OCI-LY7 (cell line): ENCODE results near the gene EFNA5. TPM values are rescaled to one million over a fixed set of nuclear protein-coding genes. Genes with fewer than 3 reads are reported as not detected.
A peak's percentile ranks its signal among the peaks of the same experiment; 100 is the strongest.
"Not testable (repeated sequence)": the region's sequence is repeated elsewhere in the genome, so short reads cannot be mapped to it uniquely, and the experiment has no call there.

Source experiments
- BruUV-seq: library from RNA; stranded (reverse); fragments of 400-500 nt; replicated peaks from 2 replicates; lab custom pipeline; 2021; lab: Mats Ljungman, UMichigan
- CTCF ChIA-PET: fragments of 300-600 bp; sonication (Branson Sonifier 250); formaldehyde crosslinking; loops from one replicate; lab custom pipeline; 2022; ENCODE audit warnings: antibody characterized with exemption; ENCODE audit not compliant: unreplicated experiment; lab: Charles Lee
- POLR2A ChIA-PET: fragments of 300-600 bp; sonication (Branson Sonifier 250); formaldehyde crosslinking; loops from one replicate; lab custom pipeline; 2022; ENCODE audit warnings: antibody characterized with exemption; lab: Charles Lee
- DNase-seq: peaks from one replicate; pipeline ENCODE4 v3.0.0-alpha.2; 2015; ENCODE audit warnings: low spot score
- H2AFZ ChIP-seq: fragments of 200-600 bp; sonication (generic), shearing (Covaris generic); 2 replicates; pipeline ENCODE4 v1.6.1; 2014; ENCODE audit warnings: mild to moderate bottlenecking, antibody characterized with exemption, low read length, moderate library complexity
- H3K27ac ChIP-seq: fragments of 200-600 bp; sonication (generic); 2 replicates; pipeline ENCODE4 v1.5.1; 2014; ENCODE audit warnings: mixed run types, low read depth, mild to moderate bottlenecking, moderate library complexity, low read length, inconsistent platforms; ENCODE audit not compliant: poor library complexity, severe bottlenecking
- H3K36me3 ChIP-seq: fragments of 200-600 bp; sonication (generic); 2 replicates; pipeline ENCODE4 v1.6.1; 2014; ENCODE audit warnings: mild to moderate bottlenecking, antibody characterized with exemption, low read length, moderate library complexity, mixed read lengths; ENCODE audit not compliant: insufficient read depth
- H3K4me1 ChIP-seq: fragments of 200-600 bp; sonication (generic); 2 replicates; pipeline ENCODE4 v1.5.1; 2014; ENCODE audit warnings: mild to moderate bottlenecking, low read length; ENCODE audit not compliant: insufficient read depth, poor library complexity, severe bottlenecking
- H3K4me2 ChIP-seq: fragments of 200-600 bp; sonication (generic); 2 replicates; pipeline ENCODE4 v1.6.1; 2014; ENCODE audit warnings: mild to moderate bottlenecking, low read length
- H3K4me3 ChIP-seq: fragments of 200-600 bp; sonication (generic); 2 replicates; pipeline ENCODE4 v1.5.1; 2014; ENCODE audit warnings: mild to moderate bottlenecking, low read depth, low read length; ENCODE audit not compliant: poor library complexity, severe bottlenecking
- H3K79me2 ChIP-seq: fragments of 200-600 bp; sonication (generic); 2 replicates; pipeline ENCODE4 v1.6.1; 2016; ENCODE audit warnings: low read depth, mild to moderate bottlenecking, low read length, moderate library complexity, mixed read lengths; ENCODE audit not compliant: insufficient read depth
- H3K9me2 ChIP-seq: fragments of 200-600 bp; sonication (generic); 2 replicates; pipeline ENCODE4 v1.6.1; 2016; ENCODE audit warnings: mild to moderate bottlenecking, low read length, mixed read lengths; ENCODE audit not compliant: insufficient read depth
- H3K9me3 ChIP-seq: fragments of 200-600 bp; sonication (generic); 2 replicates; pipeline ENCODE4 v1.6.1; 2014; ENCODE audit warnings: mild to moderate bottlenecking, mixed run types, low read length, mixed read lengths
- H4K20me1 ChIP-seq: fragments of 200-600 bp; sonication (generic); 2 replicates; pipeline ENCODE4 v1.6.1; 2014; ENCODE audit warnings: mild to moderate bottlenecking, antibody characterized with exemption, low read length, moderate library complexity, mixed read lengths; ENCODE audit not compliant: insufficient read depth
- CTCF ChIP-seq: fragments of 200-600 bp; sonication (generic); conservative IDR thresholded peaks from 2 replicates; pipeline ENCODE4 v1.5.1; 2014; ENCODE audit warnings: mild to moderate bottlenecking, antibody characterized with exemption, low read length, moderate library complexity, mixed read lengths
- EZH2phosphoT487 ChIP-seq: fragments of 200-600 bp; sonication (generic); IDR thresholded peaks from 2 replicates; pipeline ENCODE4 v1.6.1; 2018; ENCODE audit warnings: low read depth, borderline replicate concordance, mild to moderate bottlenecking, mixed run types, antibody characterized with exemption, low read length, moderate library complexity, mixed read lengths
- intact Hi-C: fragments of 100-400 bp; cut with micrococcal nuclease; formaldehyde crosslinking; loops from one replicate; pipeline ENCODE4 v1.10.0; 2022; ENCODE audit not compliant: unreplicated experiment
- total RNA-seq, 2 experiments: library from RNA; depleted of rRNA in 1 of 2; stranded (reverse); fragments of >200 nt in 1 of 2; shearing (Covaris generic) in 1 of 2; gene quantifications; 2 replicates each; pipeline ENCODE4 v1.2.3, GENCODE V29; 2014 to 2022

Gene EFNA5
- total RNA-seq, 2 experiments from 2014 or later, result 2.1 to 3.1 TPM

GRCh38 chr5:107356891-107357290 is 313.8 kb downstream of the EFNA5 start:
- H3K9me2 ChIP-seq, result no peaks in the 10 kb centered on the region
- H3K4me2 ChIP-seq, result no peak overlapping the region
- intact Hi-C loops, result loop anchor here (5.0 kb wide), 1 partner anchor 255 kb away; no protein-coding TSS in a partner anchor
- BruUV-seq, result no TSS peak
- no peak overlapping the region for H2AFZ ChIP-seq
- H3K27ac ChIP-seq, result no peak overlapping the region
- no peak for DNase-seq
- no peak overlapping the region for H3K4me3 ChIP-seq
- TF ChIP-seq CTCF, result no peak
- TF ChIP-seq EZH2phosphoT487, result no peak
- H3K36me3 ChIP-seq, result no peaks in the 10 kb centered on the region; the same call in 1 of the 2 replicates
- H3K79me2 ChIP-seq, result no peaks in the 10 kb centered on the region
- POLR2A ChIA-PET, result interaction anchor here (0.6 to 1.9 kb wide), 3 partner anchors 27 to 213 kb away, joined by 4 to 8 read pairs (median 5); no protein-coding TSS in a partner anchor
- peaks cover 18% of the 10 kb centered on the region for H3K4me1 ChIP-seq
- CTCF ChIA-PET, result no interaction called here
- no peaks in the 10 kb centered on the region for H3K9me3 ChIP-seq
- H4K20me1 ChIP-seq, result no peaks in the 10 kb centered on the region

- Histone ChIP-seq H4K20me1 (no peaks in the 10 kb centered on the region), H3K4me3 (no peak overlapping the region), H3K4me2 (no peak overlapping the region), H3K36me3 (no peaks in the 10 kb centered on the region; the same call in 1 of the 2 replicates), H3K79me2 (no peaks in the 10 kb centered on the region), H2AFZ (no peak overlapping the region), H3K27ac (no peak overlapping the region), H3K9me2 (no peaks in the 10 kb centered on the region), H3K4me1 (no peaks in the 10 kb centered on the region), H3K9me3 (no peaks in the 10 kb centered on the region)
- CTCF ChIA-PET, result interaction anchor here (0.6 kb wide), 1 partner anchor 9 kb away, joined by 3 read pairs; no protein-coding TSS in a partner anchor
- no peak for DNase-seq
- POLR2A ChIA-PET, result interaction anchor here (2.3 kb wide), 1 partner anchor 12 kb away, joined by 6 read pairs; no protein-coding TSS in a partner anchor
- TF ChIP-seq CTCF (peak; percentile 26; the same call in 1 of the 2 replicates), EZH2phosphoT487 (no peak)
- BruUV-seq, result no TSS peak
- intact Hi-C loops, result no loop called here
These were observed 318.2 kb downstream of the EFNA5 start for GRCh38 chr5:107352576-107352975.

GRCh38 chr5:107346580-107346979 is 324.2 kb downstream of the EFNA5 start:
- CTCF ChIA-PET, H3K4me2 ChIP-seq, H2AFZ ChIP-seq, H3K79me2 ChIP-seq, H3K36me3 ChIP-seq, H3K4me3 ChIP-seq, DNase-seq, H3K27ac ChIP-seq, H3K9me2 ChIP-seq, intact Hi-C loops, H4K20me1 ChIP-seq, BruUV-seq, H3K4me1 ChIP-seq: not testable (repeated sequence)
- POLR2A ChIA-PET, result interaction anchor here (1.1 to 1.3 kb wide), 2 partner anchors 16 to 78 kb away, joined by 4 read pairs; no protein-coding TSS in a partner anchor
- H3K9me3 ChIP-seq, result peaks cover 20% of the 10 kb centered on the region; the same call in 1 of the 2 replicates
